Activated CD4-positive, CD25-positive, alpha-beta regulatory T cell (primary cell): Measurements from ENCODE around the gene B3GALT4.
"Not testable (repeated sequence)": the region's sequence is repeated elsewhere in the genome, so short reads cannot be mapped to it uniquely, and the experiment has no call there.

Source experiments
- DNase-seq, 4 experiments: peaks; one replicate each; lab custom pipeline; 2025; lab: John Stamatoyannopoulos, UW

Gene B3GALT4, protein sequence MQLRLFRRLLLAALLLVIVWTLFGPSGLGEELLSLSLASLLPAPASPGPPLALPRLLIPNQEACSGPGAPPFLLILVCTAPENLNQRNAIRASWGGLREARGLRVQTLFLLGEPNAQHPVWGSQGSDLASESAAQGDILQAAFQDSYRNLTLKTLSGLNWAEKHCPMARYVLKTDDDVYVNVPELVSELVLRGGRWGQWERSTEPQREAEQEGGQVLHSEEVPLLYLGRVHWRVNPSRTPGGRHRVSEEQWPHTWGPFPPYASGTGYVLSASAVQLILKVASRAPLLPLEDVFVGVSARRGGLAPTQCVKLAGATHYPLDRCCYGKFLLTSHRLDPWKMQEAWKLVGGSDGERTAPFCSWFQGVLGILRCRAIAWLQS

DNA sequence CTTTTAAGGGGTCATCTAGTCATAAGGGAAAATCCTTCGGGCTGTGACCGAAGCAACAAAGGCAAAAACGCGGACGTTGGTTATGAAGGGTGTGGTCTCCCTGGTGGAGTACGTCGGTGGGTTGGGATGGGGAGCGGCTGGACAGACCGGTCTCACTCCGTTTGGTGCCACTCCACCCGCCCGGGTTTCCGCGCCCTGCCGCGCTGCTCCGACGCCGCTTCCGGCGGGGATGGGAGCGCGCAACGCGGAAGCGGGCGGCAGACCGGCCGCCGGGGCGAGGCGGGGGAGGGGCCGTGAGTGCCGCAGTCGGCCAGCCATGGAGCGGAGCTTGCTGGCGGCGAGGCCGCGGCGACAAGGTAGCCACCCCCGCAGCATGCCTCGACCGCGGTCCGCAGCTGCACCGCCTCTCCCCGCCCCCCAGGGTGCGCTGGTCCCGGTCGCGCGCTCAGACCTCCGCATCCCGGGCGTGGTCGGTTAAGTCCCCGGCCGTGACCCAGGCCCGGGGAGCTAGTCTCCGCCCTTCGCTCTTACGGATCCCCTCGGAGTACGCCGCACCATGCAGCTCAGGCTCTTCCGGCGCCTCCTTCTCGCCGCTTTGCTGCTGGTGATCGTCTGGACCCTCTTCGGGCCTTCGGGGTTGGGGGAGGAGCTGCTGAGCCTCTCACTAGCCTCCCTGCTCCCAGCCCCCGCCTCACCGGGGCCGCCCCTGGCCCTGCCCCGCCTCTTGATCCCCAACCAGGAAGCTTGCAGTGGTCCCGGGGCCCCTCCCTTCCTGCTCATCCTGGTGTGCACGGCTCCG lies at the start of gene B3GALT4:
B3GALT4 (plus strand) TSS at position 260 of the 799 bp plus-strand sequence; CDS start at position 557, 297 bp downstream.
- DNase-seq: peak; percentile 42 to 70 (median 58)

DNA sequence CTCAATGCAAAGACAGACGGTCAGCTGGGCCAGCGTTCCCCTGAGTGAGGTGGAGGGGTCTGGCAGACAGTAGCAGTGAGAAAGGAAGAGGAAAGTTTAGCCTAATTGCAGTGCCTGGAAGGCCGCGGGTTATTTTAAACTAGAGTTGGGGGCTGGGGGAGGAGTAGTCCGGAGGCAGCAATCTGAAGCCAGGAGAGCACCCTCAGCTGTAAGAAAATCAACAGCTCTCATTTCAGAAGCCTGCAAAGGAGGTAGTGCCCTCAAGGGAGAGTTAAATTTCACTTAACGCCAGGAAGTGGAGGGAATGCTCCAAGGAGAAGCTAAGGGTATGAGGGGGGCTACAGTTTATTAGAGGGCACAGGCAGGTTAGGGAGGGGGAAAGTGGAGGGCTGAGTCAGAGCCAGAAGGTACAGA lies 41.7 kb upstream of the B3GALT4 start:
- no peak for DNase-seq

DNA sequence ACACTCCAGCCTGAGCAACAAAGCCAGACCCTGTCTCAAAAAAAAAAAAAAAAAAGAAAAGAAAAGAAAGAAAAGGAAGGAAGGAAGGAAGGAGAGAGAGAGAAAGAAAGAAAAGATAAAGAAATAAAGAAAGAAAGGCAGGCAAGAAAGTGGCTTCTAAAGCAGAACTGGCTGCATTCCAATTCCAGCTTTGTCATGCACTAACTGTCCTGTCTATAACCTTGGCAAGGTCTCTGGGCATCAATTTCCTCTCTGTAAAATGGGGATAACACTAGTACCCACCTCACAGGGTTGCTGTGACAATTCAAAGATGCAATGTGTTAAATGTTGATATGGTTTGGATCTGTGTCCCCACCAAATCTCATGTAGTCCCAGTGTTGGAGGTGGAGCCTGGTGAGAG lies 40.6 kb upstream of the B3GALT4 start:
- DNase-seq: no peak

DNA sequence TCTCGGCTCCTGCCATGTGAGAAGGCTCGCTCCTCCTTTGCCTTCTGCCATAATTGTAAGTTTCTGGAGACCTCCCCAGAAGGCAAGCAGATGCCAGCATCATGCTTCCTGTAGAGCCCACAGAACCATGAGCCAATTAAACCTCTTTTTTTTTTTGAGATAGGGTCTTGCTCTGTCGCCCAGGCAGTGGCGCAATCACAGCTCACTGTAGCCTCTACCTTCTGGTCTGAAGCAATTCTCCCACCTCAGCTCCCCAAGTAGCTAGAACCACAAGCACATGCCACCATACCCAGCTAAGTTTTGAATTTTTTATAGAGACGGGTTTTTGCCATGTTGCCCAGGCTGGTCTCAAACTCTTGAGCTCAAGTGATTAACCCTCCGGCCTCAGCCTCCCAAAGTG lies 40.1 kb upstream of the B3GALT4 start:
- no peak for DNase-seq

DNA sequence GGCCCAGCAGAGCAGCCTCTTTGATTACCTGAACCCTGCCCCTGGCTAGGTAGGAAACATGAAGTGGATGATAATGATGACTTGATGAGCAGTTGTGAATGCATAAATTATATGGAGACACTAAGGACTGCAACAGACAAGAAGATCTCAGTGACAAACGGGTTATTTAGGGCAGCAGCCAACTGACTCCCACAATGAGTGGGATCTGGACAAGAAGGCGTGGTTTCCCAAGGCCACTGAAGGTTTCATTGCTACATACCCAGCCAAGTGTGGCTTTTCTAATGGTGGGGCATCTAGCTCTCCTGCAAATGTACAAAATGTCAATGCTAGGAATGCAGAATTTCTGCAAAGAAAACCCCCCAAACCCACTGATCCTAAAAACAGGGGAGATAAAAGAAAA lies 39.2 kb upstream of the B3GALT4 start:
- no peak for DNase-seq

DNA sequence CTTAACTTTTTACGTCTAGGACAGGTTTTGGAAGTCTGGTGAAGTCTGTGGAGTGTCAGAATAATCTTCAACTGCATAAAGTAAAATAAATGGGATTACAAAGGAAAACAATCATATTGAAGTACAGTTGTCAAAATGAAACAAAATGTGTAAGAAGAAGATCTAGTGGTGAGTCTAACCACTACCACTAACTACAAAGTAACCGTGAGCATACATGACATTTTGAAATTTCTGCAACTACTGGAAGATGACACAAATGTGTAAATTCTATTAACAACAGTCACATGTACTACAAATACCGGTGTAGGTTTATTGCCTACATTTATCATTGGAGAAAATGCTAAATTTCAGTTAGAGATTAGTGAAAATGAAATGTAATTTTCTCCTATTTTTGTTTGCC lies 35.0 kb upstream of the B3GALT4 start:
- no peak for DNase-seq

DNA sequence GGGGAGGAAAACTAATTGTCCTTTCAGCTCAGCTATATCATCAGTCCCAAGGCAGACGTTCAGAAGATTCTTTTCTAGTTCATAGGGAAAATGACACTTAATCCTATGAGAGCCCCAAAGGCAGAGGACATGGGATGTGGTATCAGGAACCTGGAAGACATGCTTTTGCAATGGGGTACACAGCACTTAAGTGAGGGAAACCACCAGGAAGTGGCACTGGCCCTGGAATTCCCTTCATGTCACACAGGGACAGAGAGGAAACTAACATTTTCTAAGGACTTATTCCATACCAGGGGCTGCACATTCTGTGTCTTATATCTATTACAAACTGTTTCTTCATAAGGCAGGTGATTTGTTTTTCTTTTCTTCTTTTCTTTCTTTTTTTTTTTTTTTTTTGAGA lies 33.4 kb upstream of the B3GALT4 start:
- no peak for DNase-seq

DNA sequence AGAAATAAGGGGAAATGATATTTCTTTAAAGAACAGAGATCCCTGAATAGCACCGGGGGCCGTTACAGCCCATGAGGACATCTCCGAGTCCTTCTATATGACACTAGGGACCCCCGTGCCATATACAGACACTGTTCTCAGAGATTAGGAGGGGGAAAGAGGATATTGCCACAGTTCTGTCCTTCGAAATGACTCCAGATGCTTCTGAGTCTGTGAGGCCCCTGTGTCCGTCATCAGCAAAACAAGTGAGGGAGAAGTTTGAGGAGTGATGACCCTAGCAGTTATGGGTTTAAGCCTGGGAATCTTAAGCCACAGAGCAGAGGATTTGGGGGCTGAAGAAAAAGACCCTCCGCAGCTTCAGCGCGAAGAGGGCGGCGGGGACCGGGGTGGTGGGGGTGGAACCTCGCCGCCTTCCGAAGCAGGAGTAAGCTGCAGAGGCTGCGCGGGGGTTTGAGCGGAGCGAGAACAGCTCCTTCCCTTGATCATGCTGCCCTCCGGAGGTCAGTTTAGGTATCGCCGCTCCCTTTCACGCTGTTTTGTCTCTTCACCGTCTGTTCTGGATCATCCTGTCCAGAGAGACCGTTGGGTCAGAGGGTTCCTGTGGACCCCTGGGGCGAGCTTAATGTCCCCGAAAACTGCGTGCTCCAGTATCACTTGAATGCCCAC lies 28.8 kb upstream of the B3GALT4 start:
- peak; percentile 76 to 93 (median 78) for DNase-seq

DNA sequence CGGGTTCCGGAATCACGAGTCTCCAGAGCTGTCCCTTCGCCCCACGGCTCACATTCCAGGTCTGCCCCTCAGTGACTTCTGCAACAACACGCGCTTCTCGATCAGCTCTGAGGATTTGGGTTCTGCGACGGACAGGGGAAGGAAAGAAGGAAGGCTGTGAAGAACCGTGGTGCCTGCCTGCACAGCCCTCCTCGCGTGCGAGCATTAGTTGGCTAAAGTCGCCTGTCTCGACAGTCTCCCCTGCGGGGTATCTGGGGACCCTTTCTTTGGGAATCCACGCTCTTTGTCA lies 28.3 kb upstream of the B3GALT4 start:
- peak in 2 of 4 experiments; percentile 40 to 45 for DNase-seq

DNA sequence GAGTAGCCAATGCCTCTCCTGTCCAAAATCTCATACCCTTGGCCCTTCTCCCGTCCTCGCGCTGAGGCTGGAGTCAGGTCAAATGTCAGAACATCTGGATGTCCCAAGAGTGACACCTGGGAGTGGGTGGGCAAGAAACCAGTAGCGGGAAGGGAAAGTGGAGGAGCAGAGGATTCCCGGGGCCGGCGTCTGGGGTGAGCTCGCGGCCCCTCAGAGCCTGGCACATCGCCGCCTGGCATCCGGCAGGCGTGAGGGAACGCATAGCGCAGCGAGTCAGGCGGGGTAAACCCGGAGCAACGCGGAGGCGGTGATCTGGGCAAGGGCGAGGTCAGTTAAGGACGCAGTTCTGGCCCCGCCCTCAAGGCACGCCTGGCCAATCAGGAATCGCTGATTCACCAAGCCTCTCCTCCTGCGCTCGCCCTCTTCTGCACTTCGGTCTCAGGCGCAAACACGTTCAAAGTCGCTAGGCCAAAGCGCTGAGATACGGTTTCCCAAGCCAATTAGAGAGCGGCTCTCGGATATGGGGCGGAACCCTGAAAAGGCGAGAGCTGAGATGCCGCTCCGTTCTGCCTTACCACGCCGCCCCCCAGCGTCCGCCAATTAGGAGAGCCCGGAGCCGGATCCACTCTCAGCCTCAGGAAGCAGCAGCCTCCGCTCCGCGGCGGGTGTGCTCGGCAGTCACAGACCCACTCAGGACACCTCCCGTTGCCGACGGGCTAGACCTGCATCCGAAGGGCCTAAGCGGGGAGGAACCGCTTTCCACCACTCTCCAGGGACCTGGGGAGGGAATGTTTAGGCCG lies 27.8 kb upstream of the B3GALT4 start:
- DNase-seq: peak; percentile 86 to 98 (median 88)

DNA sequence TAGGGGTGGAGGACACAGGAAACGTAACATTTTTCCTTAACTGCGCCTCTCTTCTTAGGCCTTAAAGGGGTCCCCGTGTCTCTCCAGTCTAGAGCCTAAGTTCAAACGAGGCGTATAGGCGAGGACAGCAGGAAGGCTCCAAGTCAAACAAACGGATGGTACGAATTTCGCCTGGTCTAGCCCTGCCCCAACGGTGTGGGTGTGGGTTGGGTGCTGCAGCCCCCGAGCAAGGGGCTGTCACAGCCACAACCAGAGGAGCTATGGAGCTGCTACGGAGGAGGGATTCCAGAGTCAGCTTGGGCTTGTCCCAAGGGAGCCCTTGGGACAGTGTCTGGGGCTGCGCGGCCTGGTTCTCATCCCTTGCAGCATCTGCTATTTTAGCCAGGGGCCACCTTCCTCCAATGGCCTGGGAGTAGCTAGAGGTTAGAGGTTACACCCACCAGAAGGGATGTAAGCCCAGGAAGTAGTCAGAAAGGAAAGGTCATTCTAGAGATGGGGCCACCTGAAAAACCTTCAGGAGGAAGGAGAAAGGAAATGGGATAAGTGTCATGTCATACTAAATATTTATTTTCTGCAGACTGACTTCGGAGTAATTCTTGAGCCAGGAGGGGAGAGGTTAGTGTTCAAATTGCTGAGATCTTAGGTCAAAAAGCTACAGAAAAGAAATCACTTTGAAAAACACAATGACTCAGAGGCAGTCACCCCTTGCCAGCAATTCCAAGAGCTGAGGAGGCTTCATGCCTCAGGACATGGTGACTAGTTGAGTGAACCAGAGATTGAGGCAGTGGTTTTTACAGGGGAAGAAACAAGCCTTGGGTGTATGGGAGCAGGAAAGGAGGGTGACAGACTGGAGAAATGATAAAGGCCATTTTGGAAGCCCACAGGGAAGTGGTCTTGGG lies 26.9 kb upstream of the B3GALT4 start:
- no peak for DNase-seq

DNA sequence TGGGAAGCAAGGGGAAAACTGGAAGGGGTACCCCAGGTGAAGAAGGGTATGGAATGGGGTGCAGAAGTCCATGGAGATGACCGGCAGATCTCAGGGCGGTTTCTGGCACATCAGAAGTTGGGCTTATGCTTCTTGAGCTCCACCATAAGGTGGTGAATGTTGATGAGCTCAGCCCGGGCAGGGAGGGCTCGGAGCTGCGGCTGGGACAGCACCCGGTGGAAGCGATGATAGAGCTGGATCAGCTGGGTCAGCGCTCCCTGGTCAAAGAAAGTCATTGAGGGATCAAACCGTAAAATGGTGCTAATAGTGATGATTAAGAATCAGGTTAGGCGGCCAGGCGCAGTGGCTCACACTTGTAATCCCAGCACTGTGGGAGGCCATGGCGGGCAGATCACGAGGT lies 26.2 kb upstream of the B3GALT4 start:
- DNase-seq: no peak

DNA sequence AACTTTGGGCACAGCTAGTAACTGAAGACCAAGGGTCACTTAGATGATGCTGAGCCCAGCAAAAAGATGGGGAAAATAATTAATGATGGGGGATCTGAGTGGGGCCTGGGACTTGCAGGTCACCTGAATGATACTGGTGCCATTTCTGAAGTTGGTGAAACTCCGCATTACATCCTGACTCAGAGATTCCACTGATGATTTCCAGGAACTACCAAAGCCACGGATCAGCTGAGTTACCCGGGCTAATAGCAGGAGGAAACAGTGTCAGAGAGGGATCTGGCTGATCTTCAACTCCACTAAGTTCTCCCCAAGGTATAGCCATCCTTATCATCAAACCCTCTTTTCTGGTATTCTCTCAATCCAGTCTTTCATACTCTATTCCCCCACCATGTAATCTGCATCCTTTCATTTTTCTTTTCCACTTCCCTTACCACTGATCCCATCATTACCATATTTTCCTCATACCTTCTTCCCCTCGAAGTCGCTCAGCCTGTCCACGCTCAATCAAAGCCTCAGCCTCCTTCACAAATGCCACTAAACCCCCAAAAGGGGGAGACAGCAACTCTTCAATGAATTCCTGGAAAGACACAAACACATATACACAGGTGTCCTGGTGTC lies 25.4 kb upstream of the B3GALT4 start:
- no peak for DNase-seq

DNA sequence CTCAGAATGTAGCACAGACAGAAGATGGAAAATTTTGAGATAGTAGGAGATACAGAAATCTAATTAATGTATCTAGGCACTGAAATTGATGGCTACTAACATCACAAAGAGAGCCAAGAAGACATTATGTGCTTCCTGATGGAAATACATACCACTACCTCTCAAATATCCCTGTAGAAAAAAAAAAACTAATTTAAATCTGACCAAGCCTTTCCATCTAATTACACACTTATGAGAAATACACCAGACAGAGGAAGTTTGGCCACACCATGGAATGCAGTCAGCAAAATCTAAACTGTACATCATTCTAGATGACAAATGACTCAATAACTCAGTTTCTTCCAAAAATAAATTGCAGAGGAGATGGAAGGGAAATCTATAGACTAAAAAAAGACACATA lies 24.2 kb upstream of the B3GALT4 start:
- DNase-seq: no peak

DNA sequence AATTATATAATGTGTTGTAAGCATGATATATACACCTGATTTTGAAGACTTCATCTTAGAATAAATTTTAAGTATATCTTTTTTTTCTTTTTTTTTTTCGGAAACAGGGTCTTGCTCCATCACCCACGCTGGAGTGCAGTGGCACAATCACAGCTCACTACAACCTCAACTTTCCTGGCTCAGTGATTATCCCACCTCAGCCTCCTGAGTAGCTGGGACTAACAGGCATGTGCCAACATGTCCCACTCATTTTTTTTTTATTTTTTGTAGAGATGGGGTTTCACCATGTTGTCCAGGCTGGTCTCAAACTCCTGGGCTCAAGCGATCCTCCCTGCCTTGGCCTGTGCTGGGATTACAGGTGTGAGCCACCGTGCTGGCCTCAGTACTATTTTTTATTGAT lies 22.3 kb upstream of the B3GALT4 start:
- no peak for DNase-seq

DNA sequence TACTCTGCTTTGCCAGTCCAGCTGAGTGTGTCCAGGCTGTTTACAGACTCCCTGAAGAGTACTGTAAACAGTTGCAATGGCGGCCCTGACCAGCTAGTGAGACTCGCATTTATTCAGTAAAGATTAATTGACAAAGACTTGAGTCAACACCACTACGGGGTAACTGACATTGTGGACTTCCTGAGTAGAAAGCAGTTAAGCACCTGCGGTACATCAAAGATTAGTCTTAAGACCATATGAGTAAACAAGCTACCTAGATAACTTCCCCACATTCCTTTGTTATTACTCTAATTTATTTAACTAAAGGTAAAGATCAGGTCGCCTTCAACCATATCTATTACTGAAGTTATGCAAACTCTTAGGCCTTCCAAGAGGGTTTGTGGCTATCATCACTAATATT lies 17.9 kb upstream of the B3GALT4 start:
- no peak for DNase-seq

DNA sequence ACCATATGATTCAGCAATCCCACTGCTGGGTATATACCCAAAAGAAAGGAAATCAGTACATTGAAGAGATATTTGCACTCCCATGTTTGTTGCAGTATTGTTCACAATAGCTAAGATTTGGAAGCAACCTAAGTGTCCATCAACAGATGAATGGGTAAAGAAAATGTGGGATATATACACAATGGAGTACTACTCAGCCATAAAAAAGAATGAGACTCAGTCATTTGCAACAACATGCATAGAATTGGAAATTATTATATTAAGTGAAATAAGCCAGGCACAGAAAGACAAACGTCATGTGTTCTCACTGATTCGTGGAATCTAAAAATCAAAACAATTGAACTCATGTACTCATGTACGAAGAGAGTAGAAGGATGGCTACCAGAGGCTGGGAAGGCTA lies 14.4 kb upstream of the B3GALT4 start:
- DNase-seq: not testable (repeated sequence)

DNA sequence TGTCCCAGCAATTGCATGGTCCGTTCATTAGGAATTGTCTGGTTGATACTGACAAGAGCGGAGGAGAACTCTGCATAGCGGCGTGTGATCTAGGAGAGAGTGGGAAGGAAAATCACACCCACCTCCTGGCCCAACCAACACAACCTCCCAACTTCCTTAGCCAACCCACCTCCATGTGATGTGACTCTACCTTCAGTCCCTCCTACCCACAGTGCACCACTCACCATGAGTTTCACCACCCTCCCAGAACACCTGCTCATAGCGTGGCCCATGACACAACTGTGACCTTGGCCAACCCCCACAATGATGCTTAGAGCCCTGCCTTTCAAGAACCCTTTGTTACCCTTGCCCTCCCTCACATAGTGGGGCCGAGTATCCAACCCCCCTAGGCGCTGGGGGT lies 12.9 kb upstream of the B3GALT4 start:
- no peak for DNase-seq

DNA sequence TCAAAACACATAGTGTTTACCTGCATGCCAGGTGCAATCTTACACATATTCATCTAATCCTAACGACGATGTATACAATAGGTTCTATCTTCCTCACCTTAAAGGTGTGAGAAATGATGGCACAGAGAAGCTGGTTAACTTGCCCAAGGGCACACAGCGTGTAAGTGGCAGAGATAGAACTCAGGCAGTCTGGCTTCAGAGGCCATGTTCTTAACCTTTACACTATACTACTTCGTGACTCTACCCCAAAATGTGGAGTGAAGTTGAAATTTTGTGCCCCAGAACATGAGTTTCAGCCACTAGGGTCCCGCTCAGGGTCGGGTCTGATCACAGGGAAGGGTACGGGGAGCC lies 5.8 kb upstream of the B3GALT4 start:
- no peak for DNase-seq

DNA sequence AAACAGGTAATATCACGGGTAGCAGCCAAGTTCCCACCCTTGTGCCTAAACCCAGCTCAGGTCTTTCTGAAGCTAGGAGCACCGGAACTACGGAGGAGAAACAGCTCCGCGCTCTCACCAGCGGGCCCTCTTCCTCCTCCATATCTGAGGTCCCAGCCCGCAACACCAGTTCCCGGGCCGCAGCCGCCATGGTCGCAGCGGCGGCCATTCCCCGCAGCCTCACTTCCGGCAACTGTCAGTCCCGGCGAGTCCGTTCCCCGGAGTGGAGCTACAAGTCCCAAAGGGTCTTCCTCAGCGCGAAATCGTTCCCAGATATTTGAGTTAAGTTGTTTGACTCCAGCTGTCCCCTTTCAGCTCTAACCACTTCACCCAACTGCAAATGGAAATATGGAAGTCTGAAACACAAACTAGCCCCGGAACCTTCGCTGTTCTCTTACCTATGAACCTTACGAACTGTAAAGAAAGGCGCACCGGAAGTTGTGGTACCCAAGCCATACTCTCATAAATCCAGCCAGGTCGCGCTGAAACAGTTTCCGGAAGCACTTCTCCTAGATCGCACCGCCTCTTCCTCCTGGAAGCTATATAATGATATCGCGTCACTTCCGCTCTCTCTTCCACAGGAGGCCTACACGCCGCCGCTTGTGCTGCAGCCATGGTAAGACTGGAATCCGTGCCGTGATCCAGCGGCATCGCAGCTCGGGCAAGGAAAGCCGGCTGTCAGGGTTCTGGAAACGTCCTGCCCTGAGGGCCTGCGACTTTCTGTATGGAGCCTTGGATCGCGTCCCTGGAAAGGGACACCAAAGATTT lies 5.3 kb upstream of the B3GALT4 start, which contains the start of the genes RPS18 and VPS52:
RPS18 (plus strand) TSS at position 608 of the 807 bp plus-strand sequence; CDS start at position 653, 45 bp downstream.
VPS52 (minus strand) TSS at position 409 of the 807 bp plus-strand sequence; CDS start at position 208, 201 bp downstream.
- DNase-seq: peak; percentile 74 to 83 (median 77)
